ENCODE data around the gene MLN.

MLN gene

DNA sequence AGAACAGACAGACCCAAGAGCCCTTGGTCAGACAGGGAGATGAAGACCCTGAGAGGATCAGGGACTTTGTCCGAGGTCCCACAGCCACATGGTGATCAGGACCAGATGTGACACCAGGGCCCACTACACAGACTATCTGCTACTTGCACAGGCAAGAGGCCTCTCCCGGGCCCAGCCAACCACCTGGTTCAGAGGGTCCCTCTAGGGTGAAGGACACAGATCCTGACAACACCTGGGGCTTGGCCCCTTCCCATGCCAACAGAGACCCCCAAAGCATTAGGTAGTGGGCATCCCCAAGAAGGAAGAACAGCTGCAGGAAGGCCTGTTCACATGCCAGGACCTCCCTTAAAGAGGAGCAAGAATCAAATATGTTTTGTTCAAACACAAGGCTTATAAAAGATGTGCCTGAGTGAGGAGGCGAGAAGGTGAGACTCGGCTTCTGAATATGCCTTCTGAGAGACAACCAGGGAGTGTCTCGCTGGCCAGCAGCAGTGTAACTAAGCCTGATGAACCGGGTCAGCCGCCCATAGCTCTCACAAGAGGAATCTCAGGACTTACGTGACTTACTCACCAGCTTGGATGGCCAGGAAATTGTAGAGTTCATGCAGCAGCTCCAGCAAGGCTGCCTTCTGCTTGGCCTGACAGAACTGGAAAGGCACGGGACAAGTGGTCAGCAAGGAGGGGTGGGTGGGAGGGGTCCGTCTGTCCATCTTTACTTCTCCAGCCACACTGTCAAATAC is 19.9 kb downstream of the MLN start:
- no peak overlapping the region for H3K27ac Mint-ChIP-seq
- peaks cover 26% of the 10 kb centered on the region for H3K36me3 Mint-ChIP-seq
- DNase-seq (ENCODE audit: low spot score in 2 of 2), result no peak
- ATAC-seq (ENCODE audit: low read depth), result no peak
- no peak overlapping the region for H3K4me3 Mint-ChIP-seq
- no peaks in the 10 kb centered on the region for H3K9me3 Mint-ChIP-seq
- H3K4me1 Mint-ChIP-seq, result peaks cover 35% of the 10 kb centered on the region
- H3K27me3 Mint-ChIP-seq, result no peaks in the 10 kb centered on the region

DNA sequence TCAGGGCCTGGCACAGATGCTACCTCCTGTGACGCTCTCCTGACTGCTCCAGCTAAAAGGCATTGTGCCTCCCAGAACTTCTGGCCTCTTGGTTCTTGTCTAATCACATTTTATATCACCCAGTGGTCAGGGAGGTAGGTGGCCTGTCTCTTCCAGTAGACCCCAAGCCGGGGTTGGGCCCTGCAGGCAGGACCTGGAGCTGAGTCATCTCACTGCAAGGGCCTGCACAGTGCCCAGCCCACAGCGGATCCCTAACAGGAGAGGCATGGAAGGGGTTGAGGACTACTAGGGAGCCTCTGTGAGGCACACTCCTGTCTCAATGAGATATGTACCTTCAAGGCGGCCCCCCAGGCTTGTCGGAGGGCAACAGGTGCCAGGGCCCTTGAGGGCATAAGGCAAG is 21.2 kb downstream of the MLN start:
- ATAC-seq (ENCODE audit: low read depth) (no peak), DNase-seq (ENCODE audit: low spot score in 2 of 2) (no peak)
- no peaks in the 10 kb centered on the region for H3K9me3 Mint-ChIP-seq
- H3K36me3 Mint-ChIP-seq, result peaks cover 27% of the 10 kb centered on the region
- H3K27ac Mint-ChIP-seq, result no peak overlapping the region
- H3K4me1 Mint-ChIP-seq, result peaks cover 30% of the 10 kb centered on the region
- H3K27me3 Mint-ChIP-seq, result no peaks in the 10 kb centered on the region
- H3K4me3 Mint-ChIP-seq, result no peak overlapping the region

GRCh38 chr6:33781131-33781975 is 22.4 kb downstream of the MLN start:
- no peaks in the 10 kb centered on the region for H3K9me3 Mint-ChIP-seq
- peaks cover 19% of the 10 kb centered on the region for H3K4me1 Mint-ChIP-seq
- no peaks in the 10 kb centered on the region for H3K27me3 Mint-ChIP-seq
- H3K27ac Mint-ChIP-seq, result no peak overlapping the region
- ATAC-seq (ENCODE audit: low read depth) (no peak), DNase-seq (ENCODE audit: low spot score in 2 of 2) (no peak)
- H3K36me3 Mint-ChIP-seq, result peaks cover 32% of the 10 kb centered on the region
- H3K4me3 Mint-ChIP-seq, result no peak overlapping the region

DNA sequence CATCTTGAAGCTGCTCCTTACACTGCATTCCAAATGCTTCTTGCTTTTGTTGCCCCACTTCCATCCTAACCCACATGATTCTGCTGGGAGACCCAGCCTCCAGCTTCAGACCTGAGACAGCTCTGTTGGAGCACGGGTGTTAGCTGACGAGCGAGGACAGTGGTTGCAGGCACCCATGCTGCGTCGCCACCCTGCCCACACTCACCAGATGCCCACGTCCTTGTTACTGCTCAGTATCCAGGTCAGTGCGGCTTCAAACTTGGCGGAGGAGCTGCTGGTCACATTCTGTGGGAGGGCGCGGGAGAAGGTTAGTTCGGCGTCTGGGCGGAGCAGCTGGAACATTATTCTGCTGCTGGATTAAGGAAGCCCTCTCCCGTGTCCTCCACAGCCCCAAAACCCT is 23.9 kb downstream of the MLN start:
- Mint-ChIP-seq H3K4me1 (peaks cover 10% of the 10 kb centered on the region), H3K27me3 (no peaks in the 10 kb centered on the region), H3K4me3 (no peak overlapping the region), H3K27ac (no peak overlapping the region), H3K36me3 (peaks cover 37% of the 10 kb centered on the region), H3K9me3 (no peaks in the 10 kb centered on the region)
- DNase-seq (ENCODE audit: low spot score in 2 of 2) (no peak), ATAC-seq (ENCODE audit: low read depth) (no peak)

DNA sequence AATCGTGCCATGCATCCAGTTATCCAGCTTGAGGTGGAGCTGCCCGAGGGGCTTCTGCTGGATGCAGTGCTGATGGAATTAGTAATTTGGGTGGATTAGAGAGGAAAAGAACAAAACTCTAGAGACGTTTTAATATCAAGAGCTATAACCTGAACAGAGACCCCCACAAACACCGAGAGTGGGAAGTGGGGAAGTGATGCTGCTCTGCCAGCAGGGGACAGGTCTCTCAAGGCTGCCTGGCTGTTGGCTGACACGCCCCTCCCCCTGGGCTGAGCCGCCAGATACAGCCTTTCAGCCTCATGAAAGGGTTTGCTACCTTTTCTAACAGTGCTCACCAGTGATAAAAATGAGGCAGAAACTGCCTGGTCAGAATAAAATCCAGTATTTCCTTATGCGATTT is 24.5 kb downstream of the MLN start:
- Mint-ChIP-seq H3K9me3 (no peaks in the 10 kb centered on the region), H3K36me3 (peaks cover 40% of the 10 kb centered on the region), H3K27ac (no peak overlapping the region), H3K4me3 (no peak overlapping the region), H3K4me1 (peaks cover 5% of the 10 kb centered on the region), H3K27me3 (no peaks in the 10 kb centered on the region)
- no peak for ATAC-seq (ENCODE audit: low read depth)
- no peak for DNase-seq (ENCODE audit: low spot score in 2 of 2)

- Mint-ChIP-seq H3K4me1 (peaks cover 5% of the 10 kb centered on the region), H3K9me3 (no peaks in the 10 kb centered on the region), H3K4me3 (no peak overlapping the region), H3K27me3 (no peaks in the 10 kb centered on the region), H3K36me3 (peaks cover 36% of the 10 kb centered on the region), H3K27ac (no peak overlapping the region)
- no peak for ATAC-seq (ENCODE audit: low read depth)
- DNase-seq (ENCODE audit: low spot score in 2 of 2), result no peak
Observed at GRCh38 chr6:33778444-33779121, 25.2 kb downstream of the MLN start.

GRCh38 chr6:33777398-33778388 is 26.1 kb downstream of the MLN start:
- H3K36me3 Mint-ChIP-seq, result peaks cover 35% of the 10 kb centered on the region
- no peak overlapping the region for H3K4me3 Mint-ChIP-seq
- no peak overlapping the region for H3K27ac Mint-ChIP-seq
- ATAC-seq (ENCODE audit: low read depth), result no peak
- H3K9me3 Mint-ChIP-seq, result no peaks in the 10 kb centered on the region
- no peaks in the 10 kb centered on the region for H3K27me3 Mint-ChIP-seq
- peaks cover 5% of the 10 kb centered on the region for H3K4me1 Mint-ChIP-seq
- DNase-seq (ENCODE audit: low spot score in 2 of 2), result no peak

GRCh38 chr6:33776764-33777163 is 27.0 kb downstream of the MLN start:
- no peaks in the 10 kb centered on the region for H3K9me3 Mint-ChIP-seq
- no peak overlapping the region for H3K4me3 Mint-ChIP-seq
- no peak overlapping the region for H3K27ac Mint-ChIP-seq
- DNase-seq (ENCODE audit: low spot score in 2 of 2), result no peak
- H3K4me1 Mint-ChIP-seq, result peaks cover 3% of the 10 kb centered on the region
- no peaks in the 10 kb centered on the region for H3K27me3 Mint-ChIP-seq
- no peak for ATAC-seq (ENCODE audit: low read depth)
- peaks cover 30% of the 10 kb centered on the region for H3K36me3 Mint-ChIP-seq

DNA sequence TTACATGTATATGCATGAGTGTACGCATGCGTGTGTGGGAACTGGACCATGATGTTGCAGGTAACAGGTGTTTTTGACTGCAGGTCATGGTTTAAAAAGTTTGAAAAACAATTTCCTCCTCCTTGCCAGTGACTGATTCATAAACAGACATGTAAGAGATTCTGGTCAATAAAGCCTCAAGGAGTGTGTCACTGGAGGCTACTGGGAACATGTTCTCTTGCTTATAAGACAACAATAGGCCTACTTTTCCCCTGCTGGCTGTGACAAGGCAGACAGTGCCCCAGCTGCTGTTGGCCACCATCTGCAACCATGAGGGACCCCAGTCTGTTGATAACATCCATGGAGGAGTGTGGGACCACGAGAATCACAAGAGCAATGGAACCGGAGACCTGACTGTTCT is 27.6 kb downstream of the MLN start:
- no peaks in the 10 kb centered on the region for H3K9me3 Mint-ChIP-seq
- no peaks in the 10 kb centered on the region for H3K27me3 Mint-ChIP-seq
- DNase-seq (ENCODE audit: low spot score in 2 of 2), result no peak
- no peak for ATAC-seq (ENCODE audit: low read depth)
- H3K4me3 Mint-ChIP-seq, result no peak overlapping the region
- peaks cover 30% of the 10 kb centered on the region for H3K36me3 Mint-ChIP-seq
- no peak overlapping the region for H3K27ac Mint-ChIP-seq
- peaks cover 4% of the 10 kb centered on the region for H3K4me1 Mint-ChIP-seq

- Mint-ChIP-seq H3K36me3 (peaks cover 24% of the 10 kb centered on the region), H3K27ac (no peak overlapping the region), H3K4me3 (no peak overlapping the region), H3K4me1 (peaks cover 5% of the 10 kb centered on the region), H3K9me3 (no peaks in the 10 kb centered on the region), H3K27me3 (no peaks in the 10 kb centered on the region)
- no peak for ATAC-seq (ENCODE audit: low read depth)
- no peak for DNase-seq (ENCODE audit: low spot score in 2 of 2)
Observed at GRCh38 chr6:33774774-33775173, 29.0 kb downstream of the MLN start.

GRCh38 chr6:33772902-33773472 is 30.8 kb downstream of the MLN start:
- Mint-ChIP-seq H3K4me1 (peaks cover 8% of the 10 kb centered on the region), H3K27me3 (peaks cover 2% of the 10 kb centered on the region), H3K9me3 (no peaks in the 10 kb centered on the region), H3K27ac (peak overlapping the region; percentile 21), H3K4me3 (no peak overlapping the region), H3K36me3 (peaks cover 19% of the 10 kb centered on the region)
- DNase-seq (ENCODE audit: low spot score in 2 of 2) (no peak), ATAC-seq (ENCODE audit: low read depth) (no peak)

DNA sequence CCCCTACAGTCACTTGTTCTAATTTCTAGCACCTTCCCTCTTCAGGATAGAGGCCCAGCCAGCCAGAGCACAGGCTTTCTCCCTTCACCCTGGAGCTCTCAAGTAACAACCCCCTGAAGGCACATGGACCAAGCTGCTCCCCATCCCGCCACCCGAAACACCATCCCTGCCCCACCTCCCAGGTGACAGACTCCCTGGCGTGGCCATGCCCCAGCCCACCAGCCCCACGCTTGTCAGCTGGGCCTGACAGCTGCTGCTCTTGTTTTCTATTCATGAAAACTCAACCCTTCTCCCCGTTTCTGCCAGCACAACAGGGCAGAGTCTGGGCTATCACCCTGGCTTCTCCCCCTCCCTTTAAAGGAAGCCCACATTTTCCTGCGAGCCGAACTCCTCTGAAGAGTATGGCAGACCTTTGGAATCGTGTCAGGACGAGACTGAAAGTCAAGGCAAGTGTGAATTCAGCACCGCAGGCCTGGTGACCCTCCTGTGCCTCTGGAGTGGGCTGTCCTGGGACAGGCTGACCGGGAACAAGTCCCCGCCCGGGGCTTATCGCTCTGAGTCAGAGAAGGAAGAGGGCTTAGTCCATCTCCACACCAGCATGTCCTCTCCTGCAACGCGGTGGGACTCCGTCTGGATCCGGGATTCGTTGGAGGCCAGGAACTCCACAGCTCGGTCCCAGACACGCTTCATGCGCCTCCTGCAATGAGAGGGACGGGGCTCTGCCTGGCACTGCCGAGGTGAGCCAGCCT is 31.5 kb downstream of the MLN start:
- ATAC-seq (ENCODE audit: low read depth) (peak; percentile 15), DNase-seq (ENCODE audit: low spot score in 2 of 2) (no peak)
- Mint-ChIP-seq H3K36me3 (peaks cover 15% of the 10 kb centered on the region), H3K27ac (peak overlapping the region; percentile 21), H3K27me3 (peaks cover 5% of the 10 kb centered on the region), H3K9me3 (no peaks in the 10 kb centered on the region), H3K4me1 (peaks cover 8% of the 10 kb centered on the region), H3K4me3 (no peak overlapping the region)
